Mucosa of descending colon (tissue), 3 donors: ENCODE measurements around the gene PKN2. TPM values are rescaled to one million over a fixed set of nuclear protein-coding genes. Genes with fewer than 3 reads are reported as not detected.

Experiments
- ATAC-seq: fragments of 200-7000 bp; cut with Tn5 transposase; one replicate; pipeline ENCODE4 v1.9.1; 2020; ENCODE audit warnings: mild to moderate bottlenecking, moderate library complexity
- DNase-seq, 3 donors: peaks; one replicate each; pipeline ENCODE4 v3.0.0-alpha.2; 2020
- H3K36me3 ChIP-seq: fragments of 200-600 bp; one replicate; pipeline ENCODE4 v1.8.0; 2021; ENCODE audit warnings: low read depth, mild to moderate bottlenecking
- H3K4me1 ChIP-seq: fragments of 200-600 bp; one replicate; pipeline ENCODE4 v1.8.0; 2021; ENCODE audit warnings: low read depth, mild to moderate bottlenecking
- H3K4me3 ChIP-seq: fragments of 200-600 bp; one replicate; pipeline ENCODE4 v1.8.0; 2021; ENCODE audit warnings: mild to moderate bottlenecking
- H3K9me3 ChIP-seq: fragments of 200-600 bp; one replicate; pipeline ENCODE4 v1.8.0; 2021; ENCODE audit warnings: mild to moderate bottlenecking
- intact Hi-C, 2 donors: fragments of 100-400 bp; cut with DNase I in 1 of 2; cut with micrococcal nuclease in 1 of 2; formaldehyde crosslinking; loops; one replicate each; pipeline versions ENCODE4 v1.11.0 to v1.11.1; 2022; cut with DNase I, micrococcal nuclease
- total RNA-seq, 3 donors: library from RNA; stranded (reverse); fragmentation: NEBNext Ultra II Directional in 2 of 3; extraction: Animal tissue kit (Norgen Biotek cat#: 25700) in 2 of 3; gene quantifications; one replicate each; pipeline versions ENCODE4 v1.2.1 to v1.2.4, GENCODE V29; 2021 to 2023
- TF ChIP-seq, protein P1 (sequence below): fragments of 200-600 bp; IDR thresholded peaks from one replicate; pipeline ENCODE4 v1.8.0; 2022; ENCODE audit warnings: antibody characterized with exemption, mild to moderate bottlenecking
- donor health status: DM: no; HTN: no; CAD: no; lungs with moderate emphysema.
- donor health status: DM: no; HTN: no; CAD: no.
- donor health status: DM: no; HTN: yes; CAD: no.

The PKN2 gene
- total RNA-seq, 3 donors from 2014 or later, result 54.6 to 81.9 (median 58.0) TPM

GRCh38 chr1:88730132-88730675, 46.1 kb downstream of the PKN2 start:
- Histone ChIP-seq H3K9me3 (peaks cover 2% of the 10 kb centered on the region), H3K36me3 (no peaks in the 10 kb centered on the region), H3K4me1 (peaks cover 11% of the 10 kb centered on the region), H3K4me3 (no peak overlapping the region)
- TF ChIP-seq, protein P1, sequence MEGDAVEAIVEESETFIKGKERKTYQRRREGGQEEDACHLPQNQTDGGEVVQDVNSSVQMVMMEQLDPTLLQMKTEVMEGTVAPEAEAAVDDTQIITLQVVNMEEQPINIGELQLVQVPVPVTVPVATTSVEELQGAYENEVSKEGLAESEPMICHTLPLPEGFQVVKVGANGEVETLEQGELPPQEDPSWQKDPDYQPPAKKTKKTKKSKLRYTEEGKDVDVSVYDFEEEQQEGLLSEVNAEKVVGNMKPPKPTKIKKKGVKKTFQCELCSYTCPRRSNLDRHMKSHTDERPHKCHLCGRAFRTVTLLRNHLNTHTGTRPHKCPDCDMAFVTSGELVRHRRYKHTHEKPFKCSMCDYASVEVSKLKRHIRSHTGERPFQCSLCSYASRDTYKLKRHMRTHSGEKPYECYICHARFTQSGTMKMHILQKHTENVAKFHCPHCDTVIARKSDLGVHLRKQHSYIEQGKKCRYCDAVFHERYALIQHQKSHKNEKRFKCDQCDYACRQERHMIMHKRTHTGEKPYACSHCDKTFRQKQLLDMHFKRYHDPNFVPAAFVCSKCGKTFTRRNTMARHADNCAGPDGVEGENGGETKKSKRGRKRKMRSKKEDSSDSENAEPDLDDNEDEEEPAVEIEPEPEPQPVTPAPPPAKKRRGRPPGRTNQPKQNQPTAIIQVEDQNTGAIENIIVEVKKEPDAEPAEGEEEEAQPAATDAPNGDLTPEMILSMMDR, result no peak
- intact Hi-C loops, result no loop called here
- DNase-seq (no peak), ATAC-seq (peak; percentile 10)

GRCh38 chr1:88730995-88731394, 46.9 kb downstream of the PKN2 start:
- H3K36me3 ChIP-seq, result no peaks in the 10 kb centered on the region
- no peak overlapping the region for H3K4me3 ChIP-seq
- TF ChIP-seq, protein P1, result no peak
- DNase-seq (no peak), ATAC-seq (peak; percentile 51)
- peaks cover 8% of the 10 kb centered on the region for H3K9me3 ChIP-seq
- intact Hi-C loops, result no loop called here
- peaks cover 11% of the 10 kb centered on the region for H3K4me1 ChIP-seq

DNA sequence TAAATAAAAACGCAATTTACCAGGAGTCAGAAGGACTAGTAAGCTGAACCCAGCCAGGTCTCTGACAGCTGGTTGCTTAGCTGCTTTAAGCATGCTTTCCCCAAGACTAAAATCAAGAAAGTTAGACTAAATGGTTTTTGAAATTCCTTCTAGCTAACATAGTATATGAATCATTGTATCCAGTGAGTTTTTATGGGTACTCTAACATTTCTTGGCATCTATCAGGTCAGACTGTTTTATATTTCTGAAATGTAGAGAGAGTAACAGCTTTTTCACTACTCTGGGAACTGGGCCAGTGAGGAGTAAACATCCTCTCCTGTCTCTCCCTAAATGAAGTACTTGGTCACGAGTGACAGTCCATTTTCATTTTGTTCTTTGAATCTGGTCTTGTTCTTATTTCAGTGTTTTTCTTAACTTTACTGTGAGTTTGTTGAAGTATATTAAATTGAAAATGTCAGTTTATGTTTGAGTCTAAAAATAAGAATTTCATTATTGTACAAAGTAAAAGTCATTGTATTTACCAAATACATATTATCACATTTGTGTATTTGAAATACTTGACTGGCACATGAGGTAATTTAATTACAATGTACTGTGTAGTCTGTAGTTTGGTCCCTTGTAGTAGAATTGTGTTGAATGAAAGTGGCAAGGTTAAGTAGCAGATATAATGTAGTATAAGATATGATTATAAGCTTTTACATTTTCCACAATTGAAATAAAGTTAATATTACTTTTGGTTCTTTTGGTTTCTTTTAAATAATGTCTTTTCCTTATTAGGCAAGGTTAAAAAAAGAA, 47.6 kb downstream of the PKN2 start:
- Histone ChIP-seq H3K4me3 (no peak overlapping the region), H3K9me3 (peaks cover 9% of the 10 kb centered on the region), H3K36me3 (no peaks in the 10 kb centered on the region), H3K4me1 (peaks cover 11% of the 10 kb centered on the region)
- peak; percentile 80 for ATAC-seq
- intact Hi-C loops, result no loop called here
- TF ChIP-seq, protein P1, result no peak
- peak in 1 of 3 donors; percentile 57 for DNase-seq

DNA sequence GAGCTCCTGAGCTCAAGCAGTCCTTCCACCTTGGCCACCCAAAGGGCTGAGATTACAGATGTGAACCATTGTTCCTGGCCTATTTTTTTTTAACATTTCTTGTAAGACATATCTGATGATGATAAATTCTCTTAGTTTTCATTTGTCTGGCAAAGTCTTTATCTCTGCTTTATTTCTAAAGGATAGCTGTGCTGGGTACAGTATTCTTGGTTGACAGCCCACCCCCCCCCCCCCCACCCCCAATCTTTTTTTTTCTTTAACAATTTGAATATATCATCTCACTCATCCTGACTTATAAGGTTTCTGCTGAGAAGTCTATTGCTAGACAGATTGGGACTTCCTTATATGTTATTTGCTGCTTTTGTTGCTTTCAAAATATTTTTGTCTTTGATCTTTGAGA, 51.3 kb downstream of the PKN2 start:
- no peak for DNase-seq
- H3K4me1 ChIP-seq, result peaks cover 8% of the 10 kb centered on the region
- intact Hi-C loops, result no loop called here
- H3K4me3 ChIP-seq, result no peak overlapping the region
- H3K36me3 ChIP-seq, result no peaks in the 10 kb centered on the region
- H3K9me3 ChIP-seq, result peaks cover 9% of the 10 kb centered on the region
- TF ChIP-seq, protein P1, result no peak
- ATAC-seq, result no peak

DNA sequence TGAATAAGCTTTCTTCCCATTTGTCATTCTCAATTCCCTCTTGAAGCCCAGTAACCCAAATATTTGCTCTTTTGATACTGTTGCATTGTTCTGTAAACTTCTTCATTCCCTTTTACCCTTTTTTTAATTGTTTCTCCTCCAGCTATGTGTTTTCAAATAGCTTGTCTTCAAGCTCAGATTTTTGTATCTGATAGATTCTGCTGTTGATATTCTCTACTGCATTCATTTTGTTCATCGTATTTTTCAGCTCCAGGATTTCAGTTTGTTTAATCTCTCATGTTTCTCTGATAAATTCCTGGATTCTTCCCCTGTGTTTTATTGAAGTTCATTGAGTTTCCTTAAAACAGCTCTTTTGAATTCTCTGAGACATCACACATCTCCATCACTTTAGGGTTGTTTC, 51.8 kb downstream of the PKN2 start:
- no peaks in the 10 kb centered on the region for H3K36me3 ChIP-seq
- H3K9me3 ChIP-seq, result peaks cover 9% of the 10 kb centered on the region
- intact Hi-C loops, result no loop called here
- TF ChIP-seq, protein P1, result no peak
- H3K4me1 ChIP-seq, result peaks cover 3% of the 10 kb centered on the region
- ATAC-seq, result no peak
- H3K4me3 ChIP-seq, result no peak overlapping the region
- DNase-seq, result no peak
